ENCODE data around the gene CLEC6A. TPM values are rescaled to one million over a fixed set of nuclear protein-coding genes. Genes with fewer than 3 reads are reported as not detected.
"Not testable (repeated sequence)": the region's sequence is repeated elsewhere in the genome, so short reads cannot be mapped to it uniquely, and the experiment has no call there.

CLEC6A gene
- 0.20 TPM in 1 of 2 replicates, not detected in the other for total RNA-seq

DNA sequence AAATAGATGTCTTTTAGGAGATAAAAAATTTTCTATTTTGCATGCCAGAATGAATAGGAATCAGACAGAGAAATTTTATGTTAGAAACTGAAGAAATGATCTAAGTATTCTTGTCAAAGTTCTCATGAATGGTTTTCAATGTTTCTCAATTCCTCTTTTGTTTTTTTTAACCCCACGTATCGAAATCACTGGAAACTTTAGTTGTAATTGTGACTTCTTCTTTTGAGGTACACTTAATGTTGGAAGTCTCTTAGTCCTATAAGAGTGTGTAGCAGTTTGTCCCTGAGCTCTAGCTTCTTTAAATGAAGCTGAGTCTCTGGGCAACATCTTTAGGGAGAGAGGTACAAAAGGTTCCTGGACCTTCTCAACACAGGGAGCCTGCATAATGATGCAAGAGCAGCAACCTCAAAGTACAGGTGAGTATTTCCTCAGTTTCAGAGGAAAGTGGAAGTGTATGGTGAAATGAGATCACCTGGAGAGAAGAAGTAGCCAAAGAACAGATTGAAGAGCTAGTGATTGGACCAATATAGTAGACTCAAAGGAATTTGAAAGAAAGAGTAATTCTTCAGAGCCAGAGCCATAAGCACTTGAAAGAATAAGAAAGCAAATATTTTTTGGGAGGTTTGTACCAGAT, at the start of gene CLEC6A:
TSS of gene CLEC6A (plus strand) at position 236 of the 634 bp plus-strand sequence. CDS start at position 386, 150 bp downstream.
- DNase-seq (ENCODE audit: low read depth): no peak

DNA sequence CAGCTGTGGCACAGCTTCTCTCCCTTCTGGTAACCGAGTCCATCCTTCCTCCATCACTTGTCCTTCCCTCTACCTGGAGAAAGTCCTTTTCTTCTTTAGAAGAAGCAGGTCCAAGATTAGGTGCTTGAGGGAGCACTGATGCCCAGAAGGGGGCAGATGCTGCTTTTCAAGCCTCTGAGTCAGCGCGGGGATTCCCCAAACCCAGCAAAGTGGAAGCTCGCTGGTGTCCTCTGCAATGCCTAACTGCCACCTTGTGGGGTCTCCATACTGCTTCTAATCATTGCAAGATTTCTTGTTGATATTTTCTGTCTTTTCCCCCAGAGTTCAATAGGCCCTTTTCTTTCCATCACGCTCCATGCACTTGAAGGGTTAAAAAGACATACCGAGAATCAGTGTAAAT, 36.2 kb upstream of the CLEC6A start:
- not testable (repeated sequence) for DNase-seq (ENCODE audit: low read depth)

GRCh38 chr12:8420506-8420905, 35.3 kb upstream of the CLEC6A start:
- DNase-seq (ENCODE audit: low read depth): no peak

DNA sequence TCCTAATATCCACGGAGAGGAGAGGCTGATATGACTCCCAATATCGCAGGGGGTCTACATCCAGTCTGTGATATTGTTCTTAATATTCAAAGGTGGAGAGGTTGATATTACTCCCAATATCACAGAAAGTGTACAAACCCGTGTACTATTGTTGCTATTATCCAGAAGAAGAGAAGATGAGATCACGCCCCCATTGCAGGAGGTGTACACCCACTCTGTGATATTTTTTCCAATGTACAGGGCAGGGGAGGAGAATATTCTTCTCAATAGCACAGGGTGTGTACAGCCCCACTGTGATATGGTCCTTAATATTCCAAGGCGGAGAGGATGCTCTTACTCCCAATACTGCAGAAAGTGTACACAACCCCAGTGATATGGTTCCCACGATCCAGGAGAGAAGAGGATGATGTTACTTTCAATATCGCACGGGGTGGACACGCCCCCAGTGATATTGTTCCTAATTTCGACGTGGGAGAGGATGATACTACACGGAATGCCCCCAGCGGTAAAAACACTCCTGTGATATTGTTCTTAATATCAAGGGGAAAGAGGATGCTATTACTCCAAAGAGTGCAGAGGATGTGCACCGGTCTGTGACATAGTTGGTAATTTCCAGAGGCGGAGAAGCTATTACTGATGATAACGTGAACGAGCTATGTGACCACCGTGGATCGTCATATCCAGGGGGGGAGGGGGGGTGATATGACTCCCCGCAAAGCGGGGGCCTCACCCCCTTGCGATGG, 11.1 kb upstream of the CLEC6A start:
- not testable (repeated sequence) for DNase-seq (ENCODE audit: low read depth)

DNA sequence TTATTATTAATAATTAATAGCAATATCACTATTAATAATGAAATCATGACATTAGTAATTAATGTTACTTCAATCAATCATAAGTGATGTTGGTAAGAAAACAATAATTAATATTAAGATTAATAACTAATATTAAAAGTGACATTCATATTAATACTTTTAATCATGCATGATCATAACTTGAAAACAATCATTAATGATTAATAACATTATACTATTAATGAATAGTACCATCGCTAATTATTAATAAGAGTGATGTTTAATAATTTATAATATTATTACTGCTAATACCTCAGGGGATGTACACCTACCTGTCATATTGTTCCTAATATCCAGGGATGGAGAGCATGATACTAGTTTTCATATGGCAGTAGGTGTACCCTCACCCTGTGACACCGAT, 10.0 kb upstream of the CLEC6A start:
- no peak for DNase-seq (ENCODE audit: low read depth)

- no peak for DNase-seq (ENCODE audit: low read depth)
Measured at GRCh38 chr12:8446642-8447547, 8.9 kb upstream of the CLEC6A start.

GRCh38 chr12:8449355-8449859, 6.4 kb upstream of the CLEC6A start:
- peak; percentile 65 for DNase-seq (ENCODE audit: low read depth)

GRCh38 chr12:8452036-8452435, 3.7 kb upstream of the CLEC6A start:
- DNase-seq (ENCODE audit: low read depth): no peak

- DNase-seq (ENCODE audit: low read depth): peak; percentile 32
Measured at GRCh38 chr12:8453021-8453513, 2.7 kb upstream of the CLEC6A start.

- DNase-seq (ENCODE audit: low read depth): peak; percentile 54
Measured at GRCh38 chr12:8453796-8454195, 2.0 kb upstream of the CLEC6A start.

DNA sequence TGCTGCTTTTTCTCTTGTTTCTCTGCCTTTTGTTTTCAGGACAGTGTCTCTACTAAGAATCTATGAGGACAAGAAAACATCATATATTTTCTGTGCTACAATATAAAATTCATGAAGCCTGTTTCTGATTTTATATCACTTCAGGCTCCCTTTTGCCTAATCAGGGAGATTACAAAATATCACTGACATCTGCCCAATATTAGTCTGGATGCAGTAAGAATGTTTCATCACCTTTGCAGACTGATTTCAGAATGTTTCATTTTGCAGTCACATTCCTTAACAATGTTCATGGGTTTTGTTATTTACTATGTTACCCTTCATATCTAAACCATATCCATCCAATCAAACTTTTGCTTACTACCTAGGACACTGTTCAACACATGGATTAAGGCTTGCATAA, 491 bp upstream of the CLEC6A start:
- no peak for DNase-seq (ENCODE audit: low read depth)

DNA sequence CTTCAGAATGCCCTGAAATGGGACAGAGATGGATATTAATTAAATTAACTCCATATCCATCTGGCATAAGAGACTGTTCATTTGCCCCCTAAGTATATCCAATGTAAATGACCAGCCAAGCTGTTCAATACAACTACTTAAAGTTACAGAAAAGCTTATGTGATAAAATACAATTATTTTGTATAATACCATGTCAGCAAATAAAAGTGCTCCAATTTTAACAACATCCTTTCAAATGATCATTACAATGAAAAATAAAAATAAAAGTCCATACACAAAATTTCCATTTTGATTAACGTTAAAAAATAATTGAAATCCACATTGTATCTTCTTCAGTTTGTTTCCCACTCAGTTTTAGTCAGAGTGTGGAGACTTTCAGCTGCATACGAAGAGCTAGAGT, 5.7 kb downstream of the CLEC6A start:
- DNase-seq (ENCODE audit: low read depth): no peak

DNA sequence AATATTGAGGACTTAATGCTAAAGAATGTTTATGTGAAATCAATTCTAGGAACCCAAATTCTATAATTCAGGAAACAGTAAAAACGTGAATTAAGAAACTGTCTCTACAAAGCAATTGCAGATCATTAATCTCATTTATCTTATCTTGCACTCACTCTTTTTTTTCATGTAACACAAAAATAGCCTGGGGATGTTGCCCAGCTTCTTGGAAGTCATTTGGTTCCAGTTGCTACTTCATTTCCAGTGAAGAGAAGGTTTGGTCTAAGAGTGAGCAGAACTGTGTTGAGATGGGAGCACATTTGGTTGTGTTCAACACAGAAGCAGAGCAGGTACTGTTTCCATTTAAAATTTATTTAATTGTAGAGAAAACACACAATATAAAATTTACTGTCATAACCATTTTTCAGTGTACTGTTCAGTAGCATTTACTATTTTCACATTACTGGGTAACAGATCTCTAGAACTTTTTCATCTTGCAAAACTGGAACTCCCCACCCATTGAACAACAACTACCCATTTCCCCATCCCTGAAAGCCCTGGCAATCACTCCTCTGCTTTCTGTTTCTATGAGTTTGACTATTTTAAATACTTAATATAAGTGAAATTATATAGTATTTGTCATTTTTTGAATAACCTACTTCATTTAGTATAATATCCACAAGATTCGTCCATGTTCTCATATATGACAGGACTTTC, 9.7 kb downstream of the CLEC6A start:
- no peak for DNase-seq (ENCODE audit: low read depth)

DNA sequence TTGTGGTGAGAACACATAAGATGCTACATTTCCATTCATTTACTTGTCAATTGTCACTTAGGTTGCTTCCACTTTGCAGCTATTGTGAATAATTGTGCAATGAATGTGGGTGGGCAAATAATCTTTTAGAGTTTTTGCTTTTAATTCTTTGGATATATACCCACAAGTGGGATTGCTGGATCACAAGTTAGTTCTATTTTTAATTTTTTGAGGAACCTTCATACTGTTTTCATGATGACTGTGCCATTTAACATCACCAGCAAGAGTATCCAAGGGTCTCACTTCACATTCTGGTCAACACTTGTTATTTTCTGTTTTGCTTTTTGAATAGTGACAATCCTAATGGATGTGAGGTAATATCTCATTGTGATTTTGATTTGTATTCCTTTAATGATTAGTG, 10.5 kb downstream of the CLEC6A start:
- DNase-seq (ENCODE audit: low read depth): no peak

DNA sequence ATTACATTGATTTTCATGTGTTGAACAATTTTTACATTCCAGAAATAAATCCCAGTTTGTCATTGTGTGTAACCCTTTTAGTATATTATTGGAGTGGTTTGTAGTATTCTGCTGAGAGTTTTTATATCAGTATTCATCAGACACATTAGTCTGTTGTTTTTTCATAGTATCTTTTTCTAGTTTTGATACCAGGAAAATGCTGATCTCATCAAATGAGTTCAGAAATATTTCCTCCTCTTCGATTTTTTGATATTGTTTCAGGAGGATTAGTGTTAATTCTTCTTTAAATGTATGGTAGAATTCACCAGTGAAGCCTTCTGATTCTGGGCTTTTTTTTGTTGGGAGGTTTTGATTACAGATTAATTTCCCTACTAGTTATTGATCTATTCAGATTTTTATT, 15.3 kb downstream of the CLEC6A start:
- no peak for DNase-seq (ENCODE audit: low read depth)

GRCh38 chr12:8475508-8476203, 19.9 kb downstream of the CLEC6A start:
- DNase-seq (ENCODE audit: low read depth): no peak

- no peak for DNase-seq (ENCODE audit: low read depth)
Measured at GRCh38 chr12:8482571-8483061, 26.9 kb downstream of the CLEC6A start.

GRCh38 chr12:8483079-8483478, 27.3 kb downstream of the CLEC6A start:
- DNase-seq (ENCODE audit: low read depth): no peak

DNA sequence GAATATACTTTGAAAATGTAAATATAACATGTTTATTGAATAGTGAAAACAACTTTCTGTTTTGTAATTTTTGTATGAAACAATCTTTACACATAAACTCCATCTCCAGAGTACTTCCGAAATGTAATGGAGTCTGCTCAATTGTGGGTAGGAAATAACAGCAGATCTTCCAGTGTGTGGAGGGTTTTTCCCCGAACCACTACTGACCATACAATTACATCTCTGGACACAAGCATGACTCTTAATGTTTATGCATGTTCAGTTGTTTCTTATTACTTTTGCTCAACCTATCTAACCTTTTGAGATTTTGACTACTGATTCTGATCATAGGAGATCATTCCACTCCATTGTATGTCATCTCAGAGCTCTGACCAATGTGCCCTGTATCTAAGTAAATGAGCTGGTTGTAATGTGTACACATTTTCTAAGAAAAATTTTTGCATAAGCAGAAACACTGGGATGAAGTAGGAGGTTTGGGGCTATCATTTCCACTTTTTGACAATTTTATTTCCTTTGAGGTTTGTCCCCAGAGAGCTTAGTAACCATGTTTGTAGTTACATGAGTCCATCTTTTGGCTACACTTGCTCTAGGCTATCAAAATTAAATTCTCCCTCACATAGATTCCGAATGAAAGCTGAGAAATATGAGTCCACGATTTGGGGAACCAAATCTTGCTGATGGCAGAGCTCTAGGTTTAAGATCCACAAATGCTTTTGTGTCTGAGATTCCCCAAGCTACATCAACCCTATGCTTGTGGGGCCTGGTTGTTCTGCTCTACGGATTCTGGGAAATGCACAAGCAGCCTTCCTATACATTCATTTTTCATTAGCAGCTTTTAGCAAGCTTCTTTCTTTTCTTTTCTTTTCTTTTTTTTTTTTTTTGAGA, 36.1 kb downstream of the CLEC6A start:
- DNase-seq (ENCODE audit: low read depth): no peak

- DNase-seq (ENCODE audit: low read depth): no peak
Measured at GRCh38 chr12:8493084-8493483, 37.3 kb downstream of the CLEC6A start.
